ENCODE results near the gene CLMN. TPM values are rescaled to one million over a fixed set of nuclear protein-coding genes. Genes with fewer than 3 reads are reported as not detected.

Gene CLMN
- polyA plus RNA-seq, 1 donor from 2014 or later, result 0.57 TPM

DNA sequence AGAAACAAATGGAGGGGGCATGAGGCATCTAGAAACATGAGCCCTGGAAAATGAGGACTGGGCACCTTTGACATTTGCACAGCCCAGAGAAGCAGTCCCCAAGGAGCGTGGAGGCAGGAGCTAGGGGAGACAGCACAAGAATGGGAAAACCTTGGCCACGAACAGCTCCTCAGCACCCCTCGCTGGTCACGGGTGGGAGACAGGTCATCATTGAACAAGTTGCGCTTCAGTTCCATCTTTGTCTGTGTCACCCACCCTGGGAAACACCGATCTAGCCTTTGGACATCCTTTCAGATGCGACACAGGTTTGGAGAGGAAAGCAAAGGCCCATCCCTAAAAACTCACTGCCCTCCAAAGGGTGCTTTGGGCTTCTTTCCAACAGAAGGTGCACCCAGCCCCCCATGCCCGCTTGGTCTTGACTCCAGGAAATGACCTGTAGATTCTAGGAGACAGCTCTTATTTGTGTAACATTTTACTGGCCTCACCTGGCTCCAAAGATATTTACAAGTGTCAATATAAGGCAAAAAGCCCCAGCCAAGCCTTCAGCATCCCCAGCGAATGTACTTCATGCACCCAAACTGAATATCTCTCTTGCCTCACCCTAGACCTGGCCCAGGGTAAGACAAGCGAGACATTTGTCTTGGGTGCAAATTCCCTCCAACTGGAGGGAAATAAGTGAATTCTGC lies 28.8 kb upstream of the CLMN start:
- Histone ChIP-seq H3K36me3 (ENCODE audit: insufficient read depth, low read length) (no peaks in the 10 kb centered on the region), H4K20me1 (ENCODE audit: insufficient read depth) (no peaks in the 10 kb centered on the region), H3K9me2 (ENCODE audit: insufficient read depth, low read length) (no peaks in the 10 kb centered on the region), H3K27me3 (ENCODE audit: insufficient read depth, low read depth, low read length) (no peaks in the 10 kb centered on the region), H3K27ac (ENCODE audit: low read length) (no peak overlapping the region), H3K9ac (ENCODE audit: low read length) (no peak overlapping the region), H3F3A (ENCODE audit: insufficient read depth, low read length, poor library complexity, severe bottlenecking) (no peaks in the 10 kb centered on the region), H3K4me2 (ENCODE audit: low read length) (no peak overlapping the region), H3K4me3 (ENCODE audit: low read length) (no peak overlapping the region), H3K9me3 (ENCODE audit: low read length) (no peaks in the 10 kb centered on the region), H3K79me2 (replicated peaks; ENCODE audit: insufficient read depth, low read length) (no peaks in the 10 kb centered on the region), H2AFZ (ENCODE audit: low read depth, low read length) (no peak overlapping the region)
- no peak for TF ChIP-seq SMC3 (conservative IDR thresholded peaks at IDR 0.05; ENCODE audit: poor library complexity)
- TF ChIP-seq REST (IDR thresholded peaks at IDR 0.05; ENCODE audit: borderline replicate concordance), result no peak
- no peak for TF ChIP-seq EZH2 (IDR thresholded peaks at IDR 0.05; ENCODE audit: borderline replicate concordance, insufficient read depth, low read length, poor library complexity, severe bottlenecking)
- no peak for TF ChIP-seq MXI1 (conservative IDR thresholded peaks at IDR 0.05; ENCODE audit: poor library complexity, severe bottlenecking)
- TF ChIP-seq TAF1 (IDR thresholded peaks at IDR 0.05; ENCODE audit: low read depth), result no peak
- TF ChIP-seq POLR2AphosphoS5 (IDR thresholded peaks at IDR 0.05), result no peak
- no peak for TF ChIP-seq RAD21 (conservative IDR thresholded peaks at IDR 0.05)
- TF ChIP-seq CTCF (IDR thresholded peaks at IDR 0.05; ENCODE audit: poor library complexity, severe bottlenecking), result no peak
- TF ChIP-seq EP300 (conservative IDR thresholded peaks at IDR 0.05; ENCODE audit: poor library complexity, severe bottlenecking), result no peak

- Histone ChIP-seq H3K27me3 (ENCODE audit: insufficient read depth, low read depth, low read length) (no peaks in the 10 kb centered on the region), H3K9me3 (ENCODE audit: low read length) (no peaks in the 10 kb centered on the region), H4K20me1 (ENCODE audit: insufficient read depth) (no peaks in the 10 kb centered on the region), H3K4me3 (ENCODE audit: low read length) (no peak overlapping the region), H3K9ac (ENCODE audit: low read length) (no peak overlapping the region), H3K9me2 (ENCODE audit: insufficient read depth, low read length) (no peaks in the 10 kb centered on the region), H3K36me3 (ENCODE audit: insufficient read depth, low read length) (no peaks in the 10 kb centered on the region), H2AFZ (ENCODE audit: low read depth, low read length) (no peak overlapping the region), H3F3A (ENCODE audit: insufficient read depth, low read length, poor library complexity, severe bottlenecking) (no peaks in the 10 kb centered on the region), H3K79me2 (replicated peaks; ENCODE audit: insufficient read depth, low read length) (no peaks in the 10 kb centered on the region), H3K27ac (ENCODE audit: low read length) (no peak overlapping the region), H3K4me2 (ENCODE audit: low read length) (no peak overlapping the region)
- TF ChIP-seq SMC3 (conservative IDR thresholded peaks at IDR 0.05; ENCODE audit: poor library complexity) (no peak), RAD21 (conservative IDR thresholded peaks at IDR 0.05) (no peak), MXI1 (conservative IDR thresholded peaks at IDR 0.05; ENCODE audit: poor library complexity, severe bottlenecking) (no peak), TAF1 (IDR thresholded peaks at IDR 0.05; ENCODE audit: low read depth) (no peak), EP300 (conservative IDR thresholded peaks at IDR 0.05; ENCODE audit: poor library complexity, severe bottlenecking) (no peak), EZH2 (IDR thresholded peaks at IDR 0.05; ENCODE audit: borderline replicate concordance, insufficient read depth, low read length, poor library complexity, severe bottlenecking) (no peak), CTCF (IDR thresholded peaks at IDR 0.05; ENCODE audit: poor library complexity, severe bottlenecking) (no peak), REST (IDR thresholded peaks at IDR 0.05; ENCODE audit: borderline replicate concordance) (no peak), POLR2AphosphoS5 (IDR thresholded peaks at IDR 0.05) (no peak)
Observed at GRCh38 chr14:95346820-95347219, 27.1 kb upstream of the CLMN start.

Measured in neural cell (in vitro differentiated cells).